GM21786 (cell line): ENCODE data around the gene TMEM178B.

Source experiments
- ATAC-seq: cut with Tn5 transposase; IDR thresholded peaks from one replicate; pipeline ENCODE4 v1.9.1; 2021; ENCODE audit not compliant: unreplicated experiment

TMEM178B gene

DNA sequence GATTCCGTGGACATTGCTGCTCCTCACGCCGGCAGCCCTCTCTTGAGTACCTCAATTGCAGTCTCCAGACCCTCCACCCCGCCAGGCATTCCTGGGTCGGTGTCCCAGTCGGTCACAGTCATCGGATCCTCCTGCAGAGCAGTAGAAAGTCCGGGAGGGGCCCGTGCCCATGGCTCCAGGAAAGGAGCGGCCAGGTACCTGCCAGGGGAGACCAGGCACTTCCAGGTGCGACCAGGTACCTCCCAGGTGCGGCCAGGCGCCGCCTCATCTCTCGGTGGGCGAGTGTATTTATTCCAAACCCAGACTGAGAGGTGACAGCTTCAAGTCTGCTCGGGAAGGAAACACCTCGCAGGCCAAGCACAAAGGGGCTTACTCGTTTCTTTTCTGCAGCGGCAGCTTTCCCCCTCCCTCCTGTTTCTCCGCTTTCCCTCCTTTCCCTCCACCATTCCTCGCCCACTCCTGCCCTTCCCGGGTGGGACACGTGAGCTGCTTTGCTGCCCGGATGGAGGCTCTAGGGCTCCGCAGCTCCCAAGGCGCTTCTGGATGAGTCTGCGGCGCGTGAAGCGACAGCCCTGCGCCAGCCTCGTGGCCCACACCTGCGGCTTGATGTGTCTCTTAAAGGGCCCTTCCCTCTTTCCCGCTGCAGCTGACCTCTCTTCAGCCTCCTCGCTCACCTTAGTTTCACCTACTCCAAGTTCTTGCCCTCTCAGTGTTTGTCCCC is 438.0 kb downstream of the TMEM178B start:
- ATAC-seq: no peak

DNA sequence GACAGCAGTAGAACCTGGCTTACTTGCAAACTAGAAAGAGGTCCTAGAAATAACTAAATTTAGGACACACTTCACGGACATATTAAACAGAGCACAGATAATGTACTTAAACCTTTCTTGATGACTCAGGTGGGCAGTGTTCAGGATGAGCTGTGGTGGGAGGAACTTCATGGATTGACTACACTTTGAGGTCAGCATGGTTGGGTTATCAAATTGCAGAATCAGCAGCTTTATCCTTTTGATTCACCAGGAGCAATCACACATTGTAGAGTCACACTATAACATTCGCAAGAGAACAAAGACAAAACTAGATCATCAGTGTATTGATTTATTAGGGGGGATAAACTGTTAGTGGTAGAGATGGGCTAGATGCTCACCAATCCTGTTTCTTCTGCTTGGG is 438.7 kb downstream of the TMEM178B start:
- no peak for ATAC-seq

DNA sequence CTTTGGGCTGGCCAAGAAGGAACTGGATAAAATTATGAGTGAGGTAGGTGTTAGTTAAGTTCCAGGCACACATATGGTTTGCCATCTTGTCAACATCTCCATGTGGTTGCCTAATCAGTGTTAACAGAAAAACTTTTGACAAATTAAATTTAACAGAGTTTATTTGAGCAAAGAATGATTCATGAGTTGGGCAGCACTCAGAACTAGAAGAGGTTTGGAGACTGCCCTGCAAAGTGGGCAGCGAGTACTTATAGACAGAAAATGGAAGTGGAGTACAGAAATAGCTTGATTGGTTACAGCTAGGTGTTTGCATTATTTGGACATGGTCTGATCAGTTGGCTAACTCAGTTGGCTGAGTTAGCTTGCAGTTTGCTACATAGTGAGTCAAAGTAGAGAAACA is 439.9 kb downstream of the TMEM178B start:
- no peak for ATAC-seq

DNA sequence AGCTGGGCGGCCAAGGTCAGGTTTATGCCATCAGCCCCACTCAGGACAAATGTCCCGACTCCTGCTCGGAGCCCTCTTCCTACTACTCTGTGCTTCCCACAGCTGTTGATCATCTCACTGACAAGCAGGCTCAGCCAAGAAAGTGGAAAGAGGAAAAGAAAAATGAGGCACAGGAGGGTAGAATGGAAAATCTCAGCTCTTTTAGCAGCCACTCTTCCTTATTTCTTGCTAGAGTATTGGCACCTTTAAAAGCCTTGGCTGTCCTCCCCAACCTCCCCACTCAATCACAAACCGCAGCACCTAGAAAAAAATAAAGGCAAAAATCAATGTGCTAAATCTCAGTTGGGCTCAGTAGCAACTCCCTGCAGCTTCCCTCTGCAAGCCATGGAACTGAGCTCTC is 442.1 kb downstream of the TMEM178B start:
- no peak for ATAC-seq

DNA sequence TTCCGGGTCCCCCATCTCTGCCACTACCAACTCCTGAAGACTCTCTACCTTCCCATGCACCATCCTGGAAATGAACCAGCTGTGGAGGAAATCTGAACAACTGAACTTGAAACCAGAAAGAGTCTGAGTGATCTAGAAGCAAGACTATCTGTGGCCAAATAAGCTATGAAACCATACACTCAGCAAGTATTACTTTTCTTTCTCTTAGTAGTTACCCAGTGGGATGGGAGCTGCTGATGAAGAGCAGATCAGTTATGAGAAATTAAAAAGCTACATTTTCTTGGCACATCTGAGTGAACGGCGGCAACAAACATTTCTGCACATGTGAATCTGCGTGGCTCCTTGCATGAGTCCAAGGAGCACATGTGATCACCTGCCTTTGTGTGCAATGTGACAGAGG is 445.8 kb downstream of the TMEM178B start:
- ATAC-seq: no peak

DNA sequence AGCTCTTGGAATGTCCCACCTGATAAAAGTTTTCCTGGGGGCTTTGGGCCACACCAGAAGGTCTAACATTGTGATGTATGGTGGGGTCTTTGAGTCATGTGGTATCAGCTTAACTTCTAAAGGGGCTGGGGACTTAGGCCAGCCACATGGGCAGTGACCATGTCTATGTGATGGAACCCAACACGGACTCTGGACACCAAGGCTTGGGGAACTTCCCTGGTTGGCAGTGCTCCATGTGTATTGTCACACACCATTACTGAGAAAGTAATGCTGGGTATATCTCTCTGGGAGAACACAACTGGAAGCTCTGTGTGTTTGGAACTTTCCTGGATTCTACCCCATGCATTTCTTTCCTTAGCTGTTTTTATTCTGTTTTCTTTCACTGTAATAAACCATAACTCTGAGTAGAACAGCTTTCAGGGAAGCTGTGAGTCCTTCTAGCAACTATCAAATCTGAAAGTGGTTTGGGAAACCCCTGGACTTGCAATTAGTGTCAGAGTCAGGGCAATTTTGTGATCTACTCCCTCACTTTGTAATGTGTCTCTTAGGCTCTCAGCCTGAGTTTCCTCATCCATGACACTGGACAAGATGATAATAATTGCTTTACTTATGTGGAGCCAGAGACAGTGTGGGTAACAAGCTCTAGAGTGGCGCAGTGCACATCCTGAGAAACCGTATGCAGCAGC is 448.9 kb downstream of the TMEM178B start:
- ATAC-seq: no peak

DNA sequence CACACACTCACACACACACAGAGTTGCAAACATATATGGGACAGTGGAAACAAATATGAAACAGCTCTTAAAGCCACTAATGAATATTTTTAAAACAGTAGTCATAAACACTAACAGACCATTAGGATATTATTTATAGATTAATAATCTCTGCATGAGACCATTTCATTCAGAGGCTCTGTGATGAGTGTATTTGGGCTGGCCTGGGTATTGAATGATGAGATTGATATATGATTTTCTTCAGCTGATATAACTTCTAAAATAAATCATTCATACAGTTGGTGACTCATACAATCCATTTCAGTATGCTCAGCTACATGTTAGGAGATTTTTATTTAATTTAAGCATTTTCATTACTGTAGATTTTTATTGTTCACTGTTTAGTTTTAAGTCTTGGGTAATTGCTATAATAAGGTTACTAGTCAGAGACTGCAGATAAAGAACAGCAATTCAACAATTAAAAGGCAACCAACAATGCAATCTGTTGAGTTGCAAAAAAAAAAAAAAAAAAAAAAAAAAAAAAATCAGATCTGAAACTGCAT is 452.2 kb downstream of the TMEM178B start:
- ATAC-seq: no peak

DNA sequence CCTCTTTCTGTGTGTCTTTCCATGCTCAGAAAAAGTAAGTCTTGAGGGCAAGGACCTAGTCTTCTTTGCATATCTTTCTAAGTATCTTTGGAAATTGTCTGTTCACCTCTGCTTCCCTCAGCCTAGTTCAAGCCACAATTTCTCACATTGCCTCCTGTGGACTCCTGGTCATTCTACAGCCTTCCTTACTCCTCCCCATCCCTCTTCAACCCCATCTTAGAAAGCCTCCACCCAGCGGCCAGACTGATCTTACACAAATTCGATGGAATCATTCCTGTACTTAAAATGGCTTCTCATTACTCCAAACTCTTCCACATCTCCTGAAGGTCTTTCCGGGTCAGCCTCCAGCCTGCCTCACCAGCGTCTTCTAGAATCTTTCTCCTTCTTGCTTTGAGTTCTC is 453.2 kb downstream of the TMEM178B start:
- no peak for ATAC-seq

DNA sequence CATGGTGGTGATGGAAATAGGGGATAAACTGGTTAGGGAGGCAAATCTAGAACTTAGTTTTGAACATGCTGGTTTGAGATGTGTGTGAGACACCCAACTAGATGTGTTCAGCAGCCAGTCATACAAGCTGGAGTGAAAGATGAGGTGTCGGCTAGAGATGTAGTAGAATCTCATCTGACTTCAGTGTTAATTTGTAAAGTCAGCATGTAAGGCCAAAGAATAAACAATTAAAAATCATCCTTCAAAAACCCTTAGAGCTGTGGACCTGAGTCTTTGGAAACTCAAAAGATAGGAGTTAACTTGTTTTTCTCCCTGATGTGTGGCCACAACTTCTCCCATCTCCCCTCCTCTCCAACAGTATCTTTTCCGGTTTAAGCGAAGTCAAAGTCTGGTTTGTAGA is 454.5 kb downstream of the TMEM178B start:
- ATAC-seq: no peak
